GM23338 (cell line): ENCODE data around the gene UNC93A. TPM values are rescaled to one million over a fixed set of nuclear protein-coding genes. Genes with fewer than 3 reads are reported as not detected.

Experiments used
- ATAC-seq: fragments of 200-7000 bp; cut with Tn5 transposase; 3 replicates; pipeline ENCODE4 v1.9.1; 2020
- DNase-seq: peaks from one replicate; pipeline ENCODE4 v3.0.0-alpha.2; 2015; ENCODE audit warnings: low spot score
- H2AFZ ChIP-seq: fragments of 200-600 bp; sonication (generic); 2 replicates; pipeline ENCODE4 v1.8.0; 2016; ENCODE audit warnings: antibody characterized with exemption, mild to moderate bottlenecking, moderate library complexity
- H3F3A ChIP-seq: fragments of 200-600 bp; sonication (generic); replicated peaks from 2 replicates; pipeline ENCODE4 v1.8.0; 2017; ENCODE audit warnings: antibody characterized with exemption, mixed run types, low read depth
- H3K27ac ChIP-seq: fragments of 200-600 bp; sonication (generic); 2 replicates; pipeline ENCODE4 v1.6.1; 2016; ENCODE audit warnings: low read depth
- H3K27me3 ChIP-seq: fragments of 200-600 bp; sonication (generic); 2 replicates; pipeline ENCODE4 v1.8.0; 2016; ENCODE audit warnings: mild to moderate bottlenecking, mixed run types, moderate library complexity; ENCODE audit not compliant: insufficient read depth
- H3K36me3 ChIP-seq: fragments of 200-600 bp; sonication (generic); 2 replicates; pipeline ENCODE4 v1.8.0; 2016; ENCODE audit warnings: mild to moderate bottlenecking; ENCODE audit not compliant: insufficient read depth
- H3K4me1 ChIP-seq: fragments of 200-600 bp; sonication (generic); 2 replicates; pipeline ENCODE4 v1.8.0; 2016; ENCODE audit warnings: mild to moderate bottlenecking, moderate library complexity; ENCODE audit not compliant: insufficient read depth
- H3K4me2 ChIP-seq: fragments of 200-600 bp; sonication (generic); 2 replicates; pipeline ENCODE4 v1.7.1; 2017; ENCODE audit warnings: mixed run types
- H3K4me3 ChIP-seq: fragments of 200-600 bp; sonication (generic); 2 replicates; pipeline ENCODE4 v1.6.1; 2016; ENCODE audit warnings: mixed run types
- H3K79me2 ChIP-seq: fragments of 200-600 bp; sonication (generic); replicated peaks from 2 replicates; pipeline ENCODE4 v1.8.0; 2017; ENCODE audit warnings: mild to moderate bottlenecking; ENCODE audit not compliant: insufficient read depth
- H3K9me2 ChIP-seq: fragments of 200-600 bp; sonication (generic); 2 replicates; pipeline ENCODE4 v1.8.0; 2017; ENCODE audit not compliant: insufficient read depth
- H4K20me1 ChIP-seq: fragments of 200-600 bp; sonication (generic); replicated peaks from 2 replicates; pipeline ENCODE4 v1.8.0; 2017; ENCODE audit warnings: mild to moderate bottlenecking; ENCODE audit not compliant: insufficient read depth
- H3K27ac Mint-ChIP-seq: 2 replicates; pipeline ENCODE4 v1.8.0; 2020; ENCODE audit warnings: inconsistent platforms, mild to moderate bottlenecking, moderate library complexity, mixed read lengths
- H3K27me3 Mint-ChIP-seq: 3 replicates; pipeline ENCODE4 v1.8.0; 2022; ENCODE audit warnings: low read depth, mild to moderate bottlenecking, moderate library complexity, mixed read lengths, inconsistent platforms; ENCODE audit not compliant: insufficient read depth, poor library complexity
- H3K36me3 Mint-ChIP-seq: 3 replicates; pipeline ENCODE4 v1.8.0; 2021; ENCODE audit warnings: low read depth, mild to moderate bottlenecking, inconsistent platforms, moderate library complexity, mixed read lengths
- H3K4me1 Mint-ChIP-seq: 3 replicates; pipeline ENCODE4 v1.8.0; 2020; ENCODE audit warnings: mild to moderate bottlenecking, inconsistent platforms, mixed read lengths
- H3K4me3 Mint-ChIP-seq: 3 replicates; pipeline ENCODE4 v1.8.0; 2021; ENCODE audit warnings: moderate library complexity, mild to moderate bottlenecking, inconsistent platforms, mixed read lengths
- H3K9me3 Mint-ChIP-seq: 3 replicates; pipeline ENCODE4 v1.8.0; 2020; ENCODE audit warnings: moderate library complexity, mild to moderate bottlenecking, inconsistent platforms, mixed read lengths
- CREB1 ChIP-seq: fragments of 250-450 bp; sonication (Bioruptor Pico); IDR thresholded peaks from 2 replicates; pipeline ENCODE4 v1.5.0; 2020; ENCODE audit warnings: low read depth, mild to moderate bottlenecking, moderate library complexity
- CTCF ChIP-seq, 2 experiments: fragments of 200-600 bp in 1 of 2; sonication (generic) in 1 of 2; conservative IDR thresholded peaks; 2 replicates each; pipeline versions ENCODE4 v1.5.1 to v1.6.1; 2016 to 2017; ENCODE audit warnings: antibody characterized with exemption in 2 of 2, low read depth in 2 of 2, mild to moderate bottlenecking in 2 of 2, moderate library complexity in 1 of 2
- EZH2 ChIP-seq: fragments of 200-600 bp; sonication (generic); IDR thresholded peaks from one replicate; pipeline ENCODE4 v1.8.0; 2017; ENCODE audit warnings: antibody characterized with exemption, mild to moderate bottlenecking, low read depth; ENCODE audit not compliant: unreplicated experiment
- EZH2phosphoT487 ChIP-seq: fragments of 200-600 bp; sonication (generic); IDR thresholded peaks from one replicate; pipeline ENCODE4 v1.8.1; 2018; ENCODE audit warnings: antibody characterized with exemption; ENCODE audit not compliant: unreplicated experiment
- JUNB ChIP-seq: IDR thresholded peaks from one replicate; pipeline ENCODE4 v1.6.1; 2016; ENCODE audit warnings: antibody characterized with exemption; ENCODE audit not compliant: unreplicated experiment
- NANOG ChIP-seq: IDR thresholded peaks from 2 replicates; pipeline ENCODE4 v1.6.1; 2016; ENCODE audit warnings: antibody characterized with exemption, borderline replicate concordance
- POLR2AphosphoS5 ChIP-seq: IDR thresholded peaks from 2 replicates; pipeline ENCODE4 v1.6.1; 2016; ENCODE audit warnings: antibody characterized with exemption, low read depth
- REST ChIP-seq: IDR thresholded peaks from one replicate; pipeline ENCODE4 v1.6.1; 2018; ENCODE audit warnings: antibody characterized with exemption; ENCODE audit not compliant: unreplicated experiment
- STAT1 ChIP-seq: IDR thresholded peaks from one replicate; pipeline ENCODE4 v1.6.1; 2016; ENCODE audit warnings: antibody characterized with exemption; ENCODE audit not compliant: unreplicated experiment
- ZNF114 ChIP-seq: fragments of 250-450 bp; sonication (Bioruptor Pico); IDR thresholded peaks from 2 replicates; pipeline ENCODE4 v1.5.0; 2020; ENCODE audit warnings: mild to moderate bottlenecking, moderate library complexity
- ZNF331 ChIP-seq: fragments of 250-450 bp; sonication (Bioruptor Pico); IDR thresholded peaks from 2 replicates; pipeline ENCODE4 v1.5.0; 2020; ENCODE audit warnings: low read depth, mild to moderate bottlenecking, moderate library complexity
- ZNF462 ChIP-seq: fragments of 250-450 bp; sonication (Bioruptor Pico); IDR thresholded peaks from 2 replicates; pipeline ENCODE4 v1.5.0; 2020; ENCODE audit warnings: mild to moderate bottlenecking, moderate library complexity
- polyA plus RNA-seq: library from polyadenylated mRNA; unstranded; fragments of >200 nt; fragmentation: Nextera tagmentation; extraction: Ambion mirVana; gene quantifications from 2 replicates; pipeline ENCODE4 v1.2.1, GENCODE V29; 2016
- total RNA-seq: library from RNA; depleted of rRNA; stranded (reverse); fragments of >200 nt; shearing (Covaris generic); gene quantifications from 2 replicates; pipeline ENCODE4 v1.2.3, GENCODE V29; 2014

The UNC93A gene
- total and polyA plus RNA-seq, 2 experiments from 2014 or later = 0.18 to 0.28 TPM

GRCh38 chr6:167336844-167337630, 45.9 kb downstream of the UNC93A start:
- no peak overlapping the region for H3K27ac ChIP-seq
- ATAC-seq = no peak
- Mint-ChIP-seq H3K27ac (no peak overlapping the region), H3K4me1 (peaks cover 3% of the 10 kb centered on the region; the same call in 1 of the 3 replicates), H3K4me3 (no peak overlapping the region), H3K36me3 (no peaks in the 10 kb centered on the region), H3K27me3 (peaks cover 5% of the 10 kb centered on the region), H3K9me3 (peaks cover 3% of the 10 kb centered on the region; the same call in 1 of the 3 replicates)
- no peaks in the 10 kb centered on the region for H3K27me3 ChIP-seq
- no peak for TF ChIP-seq POLR2AphosphoS5
- no peak for TF ChIP-seq CREB1
- TF ChIP-seq EZH2 = no peak
- no peak for TF ChIP-seq CTCF (conservative IDR thresholded peaks at IDR 0.05; ENCODE audit: low read depth in 2 of 2)
- no peak for TF ChIP-seq STAT1
- TF ChIP-seq ZNF331 (CRISPR knock-in tag) = no peak
- TF ChIP-seq NANOG = no peak
- TF ChIP-seq EZH2phosphoT487 = no peak
- TF ChIP-seq REST = no peak
- TF ChIP-seq ZNF462 (CRISPR knock-in tag) = no peak
- TF ChIP-seq JUNB = no peak
- TF ChIP-seq ZNF114 (CRISPR knock-in tag) = no peak
- no peaks in the 10 kb centered on the region for H3K79me2 ChIP-seq
- DNase-seq = no peak
- H3K4me1 ChIP-seq = no peaks in the 10 kb centered on the region
- peaks cover 5% of the 10 kb centered on the region; the same call in 1 of the 2 replicates for H3K9me2 ChIP-seq
- H3K4me3 ChIP-seq = no peak overlapping the region
- H2AFZ ChIP-seq = peak overlapping the region; percentile 63; the same call in 1 of the 2 replicates
- no peak overlapping the region for H3K4me2 ChIP-seq
- H4K20me1 ChIP-seq = no peaks in the 10 kb centered on the region
- H3F3A ChIP-seq = peaks cover 10% of the 10 kb centered on the region
- H3K36me3 ChIP-seq = no peaks in the 10 kb centered on the region
